GM19025 (cell line): Measurements from ENCODE around the gene USP20.

Experiments used
- ATAC-seq: cut with Tn5 transposase; IDR thresholded peaks from one replicate; pipeline ENCODE4 v1.9.1; 2021; ENCODE audit warnings: mild to moderate bottlenecking, low read depth, moderate library complexity; ENCODE audit not compliant: unreplicated experiment

The USP20 gene

GRCh38 chr9:129822898-129823541 lies 12.2 kb upstream of the USP20 start:
- ATAC-seq, result no peak

GRCh38 chr9:129823542-129823934 lies 11.7 kb upstream of the USP20 start:
- ATAC-seq, result no peak

GRCh38 chr9:129823935-129824601 lies 11.2 kb upstream of the USP20 start, which contains the start of gene TOR1A:
TSS of gene TOR1A (minus strand) at chr9:129824136. CDS start at chr9:129824085, 51 bp downstream.
- ATAC-seq, result peak; percentile 94

GRCh38 chr9:129826344-129826743 lies 8.9 kb upstream of the USP20 start:
- ATAC-seq, result no peak

GRCh38 chr9:129826759-129827158 lies 8.5 kb upstream of the USP20 start:
- ATAC-seq, result no peak

GRCh38 chr9:129828051-129828450 lies 7.2 kb upstream of the USP20 start:
- ATAC-seq, result no peak

GRCh38 chr9:129828969-129829368 lies 6.3 kb upstream of the USP20 start:
- no peak for ATAC-seq

- ATAC-seq, result no peak
Measured at GRCh38 chr9:129832982-129833381, 2.3 kb upstream of the USP20 start.

GRCh38 chr9:129834489-129835127 lies 650 bp upstream of the USP20 start:
- peak; percentile 17 for ATAC-seq

- no peak for ATAC-seq
Measured at GRCh38 chr9:129835860-129836223, 584 bp downstream of the USP20 start.

GRCh38 chr9:129836311-129837007 lies 1.2 kb downstream of the USP20 start:
- ATAC-seq, result no peak

GRCh38 chr9:129838707-129839259 lies 3.5 kb downstream of the USP20 start:
- ATAC-seq, result no peak

GRCh38 chr9:129839324-129840023 lies 4.2 kb downstream of the USP20 start:
- no peak for ATAC-seq

- ATAC-seq, result no peak
Measured at GRCh38 chr9:129840034-129840433, 4.8 kb downstream of the USP20 start.

- no peak for ATAC-seq
Measured at GRCh38 chr9:129841071-129841470, 5.8 kb downstream of the USP20 start.

- no peak for ATAC-seq
Measured at GRCh38 chr9:129845373-129845772, 10.1 kb downstream of the USP20 start.

- no peak for ATAC-seq
Measured at GRCh38 chr9:129848712-129849441, 13.6 kb downstream of the USP20 start.

GRCh38 chr9:129849901-129850300 lies 14.6 kb downstream of the USP20 start:
- ATAC-seq, result no peak

- ATAC-seq, result no peak
Measured at GRCh38 chr9:129850821-129851550, 15.7 kb downstream of the USP20 start.
